Endothelial cell of umbilical vein (primary cell): ENCODE measurements around the gene SNED1.

Source experiments
- CTCF ChIP-seq, 2 donors: IDR thresholded peaks; 1 replicate in 1 of 2; 2 replicates in 1 of 2; pipeline ENCODE4 v1.5.1; 2011; ENCODE audit warnings: low read length in 2 of 2, mild to moderate bottlenecking in 2 of 2, moderate library complexity in 2 of 2, control low read depth in 1 of 2, inconsistent platforms in 1 of 2, low read depth in 1 of 2; ENCODE audit not compliant: insufficient read depth in 1 of 2; ENCODE audit errors: extremely low read depth in 1 of 2
- EZH2 ChIP-seq: IDR thresholded peaks from 2 replicates; pipeline ENCODE4 v1.6.1; 2012; ENCODE audit warnings: borderline replicate concordance, low read depth, mild to moderate bottlenecking, moderate library complexity, low read length, inconsistent platforms; ENCODE audit not compliant: severe bottlenecking
- MAX ChIP-seq: IDR thresholded peaks from 2 replicates; pipeline ENCODE4 v1.6.1; 2011; ENCODE audit not compliant: insufficient read depth, insufficient read length

GRCh38 chr2:241081643-241082340 is 83.4 kb downstream of the SNED1 start:
- TF ChIP-seq EZH2, result no peak
- no peak for TF ChIP-seq CTCF (IDR thresholded peaks at IDR 0.05; ENCODE audit: extremely low read depth in 1 of 2, insufficient read depth in 1 of 2, low read depth in 1 of 2, low read length in 2 of 2)
- no peak for TF ChIP-seq MAX
